HepG2 (cell line): ENCODE measurements around the gene HMGN4. TPM values are rescaled to one million over a fixed set of nuclear protein-coding genes. Genes with fewer than 3 reads are reported as not detected.
A peak's percentile ranks its signal among the peaks of the same experiment; 100 is the strongest.

Experiments
- BRCA1 ChIP-seq: sonication (generic); formaldehyde crosslinking; IDR thresholded peaks from 2 replicates; pipeline ENCODE4 v1.4.0; 2020; ENCODE audit warnings: missing genetic modification reagents
- DMAP1 ChIP-seq: IDR thresholded peaks from 2 replicates; pipeline ENCODE4 v1.6.1; 2016
- ELF1 ChIP-seq: sonication (generic); formaldehyde crosslinking; IDR thresholded peaks from 2 replicates; pipeline ENCODE4 v1.4.0; 2020; ENCODE audit warnings: missing genetic modification reagents
- GLI4 ChIP-seq: sonication (generic); formaldehyde crosslinking; IDR thresholded peaks from 2 replicates; pipeline ENCODE4 v1.5.1; 2020; ENCODE audit warnings: missing genetic modification reagents, mild to moderate bottlenecking, moderate library complexity, borderline replicate concordance
- HHEX ChIP-seq: IDR thresholded peaks from 2 replicates; pipeline ENCODE4 v1.6.1; 2016; ENCODE audit warnings: control low read depth
- HNRNPLL ChIP-seq: fragments of 200-400 bp; formaldehyde crosslinking; IDR thresholded peaks from 2 replicates; pipeline ENCODE4 v1.6.1; 2017; ENCODE audit warnings: mild to moderate bottlenecking, low read depth, low read length; ENCODE audit not compliant: poor library complexity, severe bottlenecking
- IKZF4 ChIP-seq: sonication (generic); formaldehyde crosslinking; IDR thresholded peaks from 2 replicates; pipeline ENCODE4 v1.5.1; 2020; ENCODE audit warnings: borderline replicate concordance, mild to moderate bottlenecking, low read depth, missing genetic modification reagents; ENCODE audit errors: not compliant biosample characterization
- PHB2 ChIP-seq: fragments of 450-650 bp; IDR thresholded peaks from 2 replicates; pipeline ENCODE4 v1.6.1; 2018; ENCODE audit not compliant: partially characterized antibody
- PITX1 ChIP-seq: sonication (generic); formaldehyde crosslinking; IDR thresholded peaks from 2 replicates; pipeline ENCODE4 v1.5.1; 2020; ENCODE audit warnings: mild to moderate bottlenecking, missing genetic modification reagents
- RFX5 ChIP-seq: IDR thresholded peaks from 2 replicates; pipeline ENCODE4 v1.6.1; 2011; ENCODE audit warnings: low read depth, low read length, improper control_type of control experiment
- SIX1 ChIP-seq: sonication (generic); formaldehyde crosslinking; IDR thresholded peaks from 2 replicates; pipeline ENCODE4 v1.4.0; 2020; ENCODE audit warnings: missing genetic modification reagents, borderline replicate concordance
- TAF15 ChIP-seq: fragments of 200-400 bp; formaldehyde crosslinking; IDR thresholded peaks from one replicate; pipeline ENCODE4 v1.6.1; 2018; ENCODE audit warnings: mild to moderate bottlenecking, low read depth, low read length; ENCODE audit not compliant: poor library complexity, severe bottlenecking
- TEAD2 ChIP-seq: sonication (generic); formaldehyde crosslinking; IDR thresholded peaks from 2 replicates; pipeline ENCODE4 v1.9.0; 2021; ENCODE audit warnings: missing genetic modification reagents
- ZFP90 ChIP-seq: sonication (generic); formaldehyde crosslinking; IDR thresholded peaks from 2 replicates; pipeline ENCODE4 v1.8.0; 2022; ENCODE audit warnings: missing genetic modification reagents, mild to moderate bottlenecking, inconsistent platforms, borderline replicate concordance
- ZNF17 ChIP-seq: sonication (generic); formaldehyde crosslinking; IDR thresholded peaks from 2 replicates; pipeline ENCODE4 v1.5.0; 2020; ENCODE audit warnings: mild to moderate bottlenecking, missing genetic modification reagents
- ZNF251 ChIP-seq: sonication (generic); formaldehyde crosslinking; IDR thresholded peaks from 2 replicates; pipeline ENCODE4 v1.9.0; 2021; ENCODE audit warnings: mild to moderate bottlenecking, missing genetic modification reagents
- ZNF350 ChIP-seq: sonication (generic); formaldehyde crosslinking; IDR thresholded peaks from 2 replicates; pipeline ENCODE4 v1.4.0; 2020; ENCODE audit warnings: mild to moderate bottlenecking, low read depth, missing genetic modification reagents, borderline replicate concordance
- ZNF362 ChIP-seq: sonication (generic); formaldehyde crosslinking; IDR thresholded peaks from 2 replicates; pipeline ENCODE4 v1.4.0; 2020; ENCODE audit warnings: missing genetic modification reagents, mild to moderate bottlenecking, borderline replicate concordance
- ZNF468 ChIP-seq: sonication (generic); formaldehyde crosslinking; IDR thresholded peaks from 2 replicates; pipeline ENCODE4 v1.8.0; 2022; ENCODE audit warnings: mild to moderate bottlenecking, moderate library complexity, missing genetic modification reagents
- ZNF747 ChIP-seq: sonication (generic); formaldehyde crosslinking; IDR thresholded peaks from 2 replicates; pipeline ENCODE4 v1.8.1; 2023; ENCODE audit warnings: missing genetic modification reagents, mild to moderate bottlenecking, borderline replicate concordance
- ZNF775 ChIP-seq: sonication (generic); formaldehyde crosslinking; IDR thresholded peaks from 2 replicates; pipeline ENCODE4 v1.4.0; 2020; ENCODE audit warnings: missing genetic modification reagents, mild to moderate bottlenecking, moderate library complexity, borderline replicate concordance
- polyA plus RNA-seq, 8 experiments: library from polyadenylated mRNA; depleted of rRNA in 3 of 8; stranded (reverse) in 7 of 8; unstranded in 1 of 8; fragments of >200 nt; fragmentation: Illumina TruSeq in 4 of 8; extraction: Trizol in 4 of 8; gene quantifications; 2 replicates each; pipeline versions ENCODE4 v1.2.1 to v1.2.3, GENCODE V29; 2011 to 2016; ENCODE audit warnings: low read depth in 4 of 8, missing spikeins in 1 of 8, mixed read lengths in 1 of 8; ENCODE audit not compliant: insufficient read depth in 1 of 8
- total RNA-seq, 5 experiments: library from RNA; depleted of rRNA; stranded (reverse); fragments of >200 nt; fragmentation: Illumina TruSeq; extraction: Trizol; gene quantifications; 2 replicates each; pipeline ENCODE4 v1.2.3, GENCODE V29; 2016; ENCODE audit warnings: low read depth in 1 of 5
- TF ChIP-seq, protein P1 (sequence below): IDR thresholded peaks from 2 replicates; pipeline ENCODE4 v1.4.0; 2020; ENCODE audit warnings: mild to moderate bottlenecking, missing genetic modification reagents
- TF ChIP-seq, protein P2 (sequence below): IDR thresholded peaks from 2 replicates; pipeline ENCODE4 v1.6.1; 2016; ENCODE audit warnings: low read depth

The HMGN4 gene
- total and polyA plus RNA-seq, 2 of the 13 experiments (the other 11 are each of a cell fraction or from before 2014, with no cell fraction given) = 39.9 to 52.1 TPM

- TF ChIP-seq RFX5 (no peak), HNRNPLL (no peak), GLI4 (CRISPR knock-in tag) (no peak), ZNF468 (CRISPR knock-in tag) (no peak), ZNF775 (CRISPR knock-in tag) (no peak), ELF1 (peak; percentile 68), TEAD2 (CRISPR knock-in tag) (no peak), TAF15 (no peak), BRCA1 (CRISPR knock-in tag) (no peak), ZNF350 (peak; percentile 67; the same call in 1 of the 2 replicates), DMAP1 (CRISPR knock-in tag) (no peak), ZNF362 (peak; percentile 72), ZFP90 (no peak), PHB2 (no peak), PITX1 (peak; percentile 56; the same call in 1 of the 2 replicates), ZNF747 (peak; percentile 57; the same call in 1 of the 2 replicates), SIX1 (0 out of 2 replicates have a peak, but pooled peaks have one; percentile 23), ZNF17 (CRISPR knock-in tag) (no peak), IKZF4 (CRISPR knock-in tag) (no peak), HHEX (peak; percentile 71), ZNF251 (no peak)
- TF ChIP-seq, protein P1, sequence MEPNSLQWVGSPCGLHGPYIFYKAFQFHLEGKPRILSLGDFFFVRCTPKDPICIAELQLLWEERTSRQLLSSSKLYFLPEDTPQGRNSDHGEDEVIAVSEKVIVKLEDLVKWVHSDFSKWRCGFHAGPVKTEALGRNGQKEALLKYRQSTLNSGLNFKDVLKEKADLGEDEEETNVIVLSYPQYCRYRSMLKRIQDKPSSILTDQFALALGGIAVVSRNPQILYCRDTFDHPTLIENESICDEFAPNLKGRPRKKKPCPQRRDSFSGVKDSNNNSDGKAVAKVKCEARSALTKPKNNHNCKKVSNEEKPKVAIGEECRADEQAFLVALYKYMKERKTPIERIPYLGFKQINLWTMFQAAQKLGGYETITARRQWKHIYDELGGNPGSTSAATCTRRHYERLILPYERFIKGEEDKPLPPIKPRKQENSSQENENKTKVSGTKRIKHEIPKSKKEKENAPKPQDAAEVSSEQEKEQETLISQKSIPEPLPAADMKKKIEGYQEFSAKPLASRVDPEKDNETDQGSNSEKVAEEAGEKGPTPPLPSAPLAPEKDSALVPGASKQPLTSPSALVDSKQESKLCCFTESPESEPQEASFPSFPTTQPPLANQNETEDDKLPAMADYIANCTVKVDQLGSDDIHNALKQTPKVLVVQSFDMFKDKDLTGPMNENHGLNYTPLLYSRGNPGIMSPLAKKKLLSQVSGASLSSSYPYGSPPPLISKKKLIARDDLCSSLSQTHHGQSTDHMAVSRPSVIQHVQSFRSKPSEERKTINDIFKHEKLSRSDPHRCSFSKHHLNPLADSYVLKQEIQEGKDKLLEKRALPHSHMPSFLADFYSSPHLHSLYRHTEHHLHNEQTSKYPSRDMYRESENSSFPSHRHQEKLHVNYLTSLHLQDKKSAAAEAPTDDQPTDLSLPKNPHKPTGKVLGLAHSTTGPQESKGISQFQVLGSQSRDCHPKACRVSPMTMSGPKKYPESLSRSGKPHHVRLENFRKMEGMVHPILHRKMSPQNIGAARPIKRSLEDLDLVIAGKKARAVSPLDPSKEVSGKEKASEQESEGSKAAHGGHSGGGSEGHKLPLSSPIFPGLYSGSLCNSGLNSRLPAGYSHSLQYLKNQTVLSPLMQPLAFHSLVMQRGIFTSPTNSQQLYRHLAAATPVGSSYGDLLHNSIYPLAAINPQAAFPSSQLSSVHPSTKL (CRISPR knock-in tag) = peak; percentile 85
- TF ChIP-seq, protein P2, sequence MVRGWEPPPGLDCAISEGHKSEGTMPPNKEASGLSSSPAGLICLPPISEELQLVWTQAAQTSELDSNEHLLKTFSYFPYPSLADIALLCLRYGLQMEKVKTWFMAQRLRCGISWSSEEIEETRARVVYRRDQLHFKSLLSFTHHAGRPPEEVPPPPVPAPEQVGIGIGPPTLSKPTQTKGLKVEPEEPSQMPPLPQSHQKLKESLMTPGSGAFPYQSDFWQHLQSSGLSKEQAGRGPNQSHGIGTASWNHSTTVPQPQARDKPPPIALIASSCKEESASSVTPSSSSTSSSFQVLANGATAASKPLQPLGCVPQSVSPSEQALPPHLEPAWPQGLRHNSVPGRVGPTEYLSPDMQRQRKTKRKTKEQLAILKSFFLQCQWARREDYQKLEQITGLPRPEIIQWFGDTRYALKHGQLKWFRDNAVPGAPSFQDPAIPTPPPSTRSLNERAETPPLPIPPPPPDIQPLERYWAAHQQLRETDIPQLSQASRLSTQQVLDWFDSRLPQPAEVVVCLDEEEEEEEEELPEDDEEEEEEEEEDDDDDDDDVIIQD (CRISPR knock-in tag) = 0 out of 2 replicates have a peak, but pooled peaks have one; percentile 65
Measured at GRCh38 chr6:26568601-26569432, 30.7 kb downstream of the HMGN4 start (continued).
